Endothelial cell of umbilical vein (primary cell): ENCODE results near the gene MFGE8. TPM values are rescaled to one million over a fixed set of nuclear protein-coding genes. Genes with fewer than 3 reads are reported as not detected.

Source experiments
- BruUV-seq: library from RNA; stranded (reverse); fragments of 400-500 nt; replicated peaks from 2 replicates; lab custom pipeline; 2021; lab: Mats Ljungman, UMichigan
- CTCF ChIA-PET: fragments of 300-600, 350-600 bp; sonication (Branson Sonifier 250); formaldehyde crosslinking; loops from one replicate; lab custom pipeline; 2021; ENCODE audit warnings: antibody characterized with exemption, inconsistent platforms; lab: Charles Lee
- POLR2A ChIA-PET: fragments of 300-600, 350-600 bp; sonication (Branson Sonifier 250); formaldehyde crosslinking; loops from one replicate; lab custom pipeline; 2021; ENCODE audit warnings: antibody characterized with exemption, inconsistent platforms; lab: Charles Lee
- DNase-seq: peaks from one replicate; pipeline ENCODE4 v3.0.0-alpha.2; 2011; ENCODE audit warnings: low read depth, low spot score
- FAIRE-seq: peaks from 2 replicates; lab custom pipeline; 2011; peaks lifted over from hg19 to GRCh38; lab: Jason Lieb, UNC
- H2AFZ ChIP-seq: 2 replicates; pipeline ENCODE4 v1.6.0; 2012; ENCODE audit warnings: low read depth, low read length, control low read depth, inconsistent platforms
- H3K27ac ChIP-seq: 2 replicates; pipeline ENCODE4 v1.5.1; 2011; ENCODE audit warnings: low read depth, mild to moderate bottlenecking, control low read depth, low read length, moderate library complexity; ENCODE audit not compliant: insufficient read depth
- H3K27me3 ChIP-seq, 2 experiments: 2 replicates each; pipeline versions ENCODE4 v1.6.0 to v1.6.1; 2011; ENCODE audit warnings: low read length in 2 of 2, mixed read lengths in 1 of 2; ENCODE audit not compliant: control insufficient read depth in 2 of 2, insufficient read depth in 2 of 2
- H3K36me3 ChIP-seq, 2 experiments: 2 replicates in 1 of 2; 3 replicates in 1 of 2; pipeline ENCODE4 v1.5.1; 2011; ENCODE audit warnings: low read length in 2 of 2, mild to moderate bottlenecking in 1 of 2, moderate library complexity in 1 of 2; ENCODE audit not compliant: control insufficient read depth in 2 of 2, insufficient read depth in 2 of 2; ENCODE audit errors: extremely low read depth in 1 of 2
- H3K4me1 ChIP-seq: 3 replicates; pipeline ENCODE4 v1.5.1; 2011; ENCODE audit warnings: mild to moderate bottlenecking, low read length; ENCODE audit not compliant: control insufficient read depth, insufficient read depth; ENCODE audit errors: extremely low read depth
- H3K4me2 ChIP-seq: 2 replicates; pipeline ENCODE4 v1.6.1; 2011; ENCODE audit warnings: low read length, control low read depth, mixed read lengths; ENCODE audit not compliant: insufficient read depth
- H3K4me3 ChIP-seq, 3 experiments: fragments of 200-600 bp in 1 of 3; sonication (generic), shearing (Covaris generic) in 1 of 3; replicated peaks in 1 of 3; 2 replicates each; pipeline ENCODE4 v1.5.1; 2011 to 2016; ENCODE audit warnings: control low read depth in 3 of 3, low read length in 3 of 3, mild to moderate bottlenecking in 2 of 3, inconsistent platforms in 1 of 3, low read depth in 1 of 3, moderate library complexity in 1 of 3; ENCODE audit not compliant: insufficient read depth in 1 of 3
- H3K79me2 ChIP-seq: 2 replicates; pipeline ENCODE4 v1.6.0; 2012; ENCODE audit warnings: low read length, inconsistent platforms; ENCODE audit not compliant: control insufficient read depth, insufficient read depth
- H3K9ac ChIP-seq: replicated peaks from 2 replicates; pipeline ENCODE3; 2011; ENCODE audit warnings: low read length, control low read depth; ENCODE audit not compliant: insufficient read depth; ENCODE audit errors: extremely low read depth
- H3K9me1 ChIP-seq: replicated peaks from 3 replicates; pipeline ENCODE4 v1.6.0; 2011; ENCODE audit warnings: mild to moderate bottlenecking, low read length; ENCODE audit not compliant: control insufficient read depth, insufficient read depth; ENCODE audit errors: extremely low read depth
- H3K9me3 ChIP-seq: replicated peaks from 2 replicates; pipeline ENCODE4 v1.5.1; 2012; ENCODE audit warnings: low read length, inconsistent platforms; ENCODE audit not compliant: control insufficient read depth, insufficient read depth
- H4K20me1 ChIP-seq: replicated peaks from 2 replicates; pipeline ENCODE3; 2011; ENCODE audit warnings: mild to moderate bottlenecking, low read length; ENCODE audit not compliant: control insufficient read depth, insufficient read depth; ENCODE audit errors: extremely low read depth
- EZH2 ChIP-seq: IDR thresholded peaks from 2 replicates; pipeline ENCODE4 v1.6.1; 2012; ENCODE audit warnings: borderline replicate concordance, low read depth, mild to moderate bottlenecking, moderate library complexity, low read length, inconsistent platforms; ENCODE audit not compliant: severe bottlenecking
- FOS ChIP-seq: IDR thresholded peaks from 2 replicates; pipeline ENCODE4 v1.6.1; 2011; ENCODE audit warnings: mild to moderate bottlenecking, low read length, moderate library complexity, borderline replicate concordance; ENCODE audit not compliant: insufficient read depth
- GATA2 ChIP-seq: IDR thresholded peaks from 2 replicates; pipeline ENCODE4 v1.7.0; 2011; ENCODE audit warnings: low read depth, mild to moderate bottlenecking, moderate library complexity, mixed read lengths, low read length; ENCODE audit not compliant: insufficient read length, insufficient read depth
- JUN ChIP-seq: IDR thresholded peaks from 2 replicates; pipeline ENCODE4 v1.6.1; 2011; ENCODE audit warnings: borderline replicate concordance, low read depth; ENCODE audit not compliant: insufficient read length, insufficient read depth
- MYC ChIP-seq: IDR thresholded peaks from one replicate; pipeline ENCODE4 v1.6.1; 2011; ENCODE audit warnings: mild to moderate bottlenecking, low read depth, low read length
- POLR2A ChIP-seq: IDR thresholded peaks from 2 replicates; pipeline ENCODE4 v1.6.1; 2012; ENCODE audit warnings: low read depth, mild to moderate bottlenecking, control low read depth, low read length
- POLR2AphosphoS5 ChIP-seq: IDR thresholded peaks from 2 replicates; pipeline ENCODE4 v1.6.1; 2012; ENCODE audit warnings: low read depth, mild to moderate bottlenecking, control low read depth, low read length, moderate library complexity; ENCODE audit not compliant: insufficient read depth
- dilution Hi-C: fragments of 300-500 bp; cut with MboI; formaldehyde crosslinking; loops from one replicate; pipeline ENCODE4 v1.15.0; 2019; ENCODE audit warnings: low sequenced_read_pairs; ENCODE audit not compliant: extremely low pct_ligation_motif_present
- intact Hi-C: fragments of 100-400 bp; cut with micrococcal nuclease; formaldehyde crosslinking; loops from one replicate; pipeline ENCODE4 v1.10.0; 2022
- polyA plus RNA-seq, 4 experiments: library from polyadenylated mRNA; depleted of rRNA in 3 of 4; stranded (reverse) in 3 of 4; unstranded in 1 of 4; fragments of >200 nt; gene quantifications; 2 replicates each; pipeline versions ENCODE4 v1.2.1 to v1.2.3, GENCODE V29; 2011 to 2012; ENCODE audit warnings: missing spikeins in 1 of 4
- total RNA-seq: library from RNA; stranded (reverse); gene quantifications from 2 replicates; pipeline ENCODE4 v1.2.3, GENCODE V29; 2021
- TF ChIP-seq, protein P1 (sequence below): IDR thresholded peaks from 2 replicates; pipeline ENCODE4 v1.6.1; 2011; ENCODE audit not compliant: insufficient read depth, insufficient read length
- TF ChIP-seq, protein P2 (sequence below), 2 donors: IDR thresholded peaks; 1 replicate in 1 of 2; 2 replicates in 1 of 2; pipeline ENCODE4 v1.5.1; 2011; ENCODE audit warnings: low read length in 2 of 2, mild to moderate bottlenecking in 2 of 2, moderate library complexity in 2 of 2, control low read depth in 1 of 2, inconsistent platforms in 1 of 2, low read depth in 1 of 2; ENCODE audit not compliant: insufficient read depth in 1 of 2; ENCODE audit errors: extremely low read depth in 1 of 2

The MFGE8 gene
- total and polyA plus RNA-seq, 2 donors (not counting 3 experiments of a cell fraction or from before 2014, with no cell fraction given), result 108 to 117 TPM

DNA sequence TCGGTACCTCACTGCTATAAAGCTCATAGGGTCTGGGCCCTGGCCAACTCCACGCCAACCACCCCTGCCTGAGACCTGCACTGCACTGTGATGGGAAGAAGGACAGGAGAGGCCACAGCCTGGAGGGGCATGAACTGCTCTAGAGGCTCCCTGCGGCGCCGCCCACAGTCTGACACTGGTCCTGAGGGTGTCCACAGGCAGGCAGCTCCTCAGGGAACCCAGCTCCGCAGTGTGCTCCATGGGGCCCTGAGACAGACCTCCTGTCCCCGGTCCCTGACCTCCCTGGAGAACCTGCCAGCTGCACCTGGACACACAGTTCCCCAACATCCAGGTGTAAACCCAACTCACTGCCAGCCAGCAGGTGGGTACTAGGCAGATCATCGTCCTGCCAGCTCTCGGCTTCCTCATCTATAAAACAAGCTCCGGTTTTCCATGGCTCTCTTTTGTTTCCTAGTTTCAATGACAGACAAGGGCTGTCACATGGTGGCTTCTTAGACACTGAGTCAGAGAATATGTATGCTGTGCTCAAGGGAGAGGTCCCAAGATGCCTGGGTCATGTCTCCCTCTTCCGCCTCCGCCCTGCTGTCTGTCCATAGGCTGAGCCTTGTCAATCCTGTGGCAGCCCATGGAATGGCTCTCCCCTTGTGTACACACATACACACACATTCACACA lies 12.7 kb downstream of the MFGE8 start:
- no peaks in the 10 kb centered on the region for H3K27me3 ChIP-seq
- H3K9me1 ChIP-seq, result no peaks in the 10 kb centered on the region
- no peaks in the 10 kb centered on the region for H4K20me1 ChIP-seq
- H3K36me3 ChIP-seq, result no peaks in the 10 kb centered on the region
- FAIRE-seq, result no peak
- H3K9ac ChIP-seq, result no peak overlapping the region
- dilution Hi-C loops, result no loop called here
- H3K79me2 ChIP-seq, result no peaks in the 10 kb centered on the region
- no peak overlapping the region for H2AFZ ChIP-seq
- DNase-seq, result no peak
- H3K4me3 ChIP-seq, result no peak overlapping the region
- peaks cover 25% of the 10 kb centered on the region for H3K4me1 ChIP-seq
- no peak for TF ChIP-seq GATA2
- TF ChIP-seq FOS, result no peak
- no peak for TF ChIP-seq POLR2A
- no peak for TF ChIP-seq JUN
- TF ChIP-seq MYC, result no peak
- TF ChIP-seq EZH2, result no peak
- TF ChIP-seq, protein P1, sequence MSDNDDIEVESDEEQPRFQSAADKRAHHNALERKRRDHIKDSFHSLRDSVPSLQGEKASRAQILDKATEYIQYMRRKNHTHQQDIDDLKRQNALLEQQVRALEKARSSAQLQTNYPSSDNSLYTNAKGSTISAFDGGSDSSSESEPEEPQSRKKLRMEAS, result no peak
- no peak for TF ChIP-seq POLR2AphosphoS5
- TF ChIP-seq, protein P2, sequence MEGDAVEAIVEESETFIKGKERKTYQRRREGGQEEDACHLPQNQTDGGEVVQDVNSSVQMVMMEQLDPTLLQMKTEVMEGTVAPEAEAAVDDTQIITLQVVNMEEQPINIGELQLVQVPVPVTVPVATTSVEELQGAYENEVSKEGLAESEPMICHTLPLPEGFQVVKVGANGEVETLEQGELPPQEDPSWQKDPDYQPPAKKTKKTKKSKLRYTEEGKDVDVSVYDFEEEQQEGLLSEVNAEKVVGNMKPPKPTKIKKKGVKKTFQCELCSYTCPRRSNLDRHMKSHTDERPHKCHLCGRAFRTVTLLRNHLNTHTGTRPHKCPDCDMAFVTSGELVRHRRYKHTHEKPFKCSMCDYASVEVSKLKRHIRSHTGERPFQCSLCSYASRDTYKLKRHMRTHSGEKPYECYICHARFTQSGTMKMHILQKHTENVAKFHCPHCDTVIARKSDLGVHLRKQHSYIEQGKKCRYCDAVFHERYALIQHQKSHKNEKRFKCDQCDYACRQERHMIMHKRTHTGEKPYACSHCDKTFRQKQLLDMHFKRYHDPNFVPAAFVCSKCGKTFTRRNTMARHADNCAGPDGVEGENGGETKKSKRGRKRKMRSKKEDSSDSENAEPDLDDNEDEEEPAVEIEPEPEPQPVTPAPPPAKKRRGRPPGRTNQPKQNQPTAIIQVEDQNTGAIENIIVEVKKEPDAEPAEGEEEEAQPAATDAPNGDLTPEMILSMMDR (IDR thresholded peaks at IDR 0.05; ENCODE audit: extremely low read depth in 1 of 2, insufficient read depth in 1 of 2, low read depth in 1 of 2, low read length in 2 of 2), result no peak
- intact Hi-C loops, result no loop called here
- H3K9me3 ChIP-seq, result no peaks in the 10 kb centered on the region
- H3K27ac ChIP-seq, result no peak overlapping the region
- CTCF ChIA-PET, result interaction anchor here (0.6 to 2.1 kb wide), 3 partner anchors 21 to 306 kb away, joined by 3 to 9 read pairs (median 4); no protein-coding TSS in a partner anchor
- H3K4me2 ChIP-seq, result no peak overlapping the region
- no TSS peak for BruUV-seq
- POLR2A ChIA-PET, result no interaction called here
